Skeletal muscle tissue (tissue), 4 donors: ENCODE results near the gene DDR1. TPM values are rescaled to one million over a fixed set of nuclear protein-coding genes. Genes with fewer than 3 reads are reported as not detected.
"Not testable (repeated sequence)": the region's sequence is repeated elsewhere in the genome, so short reads cannot be mapped to it uniquely, and the experiment has no call there.

Experiments used
- H3K27ac ChIP-seq: one replicate; pipeline ENCODE4 v1.7.0; 2013; ENCODE audit warnings: mild to moderate bottlenecking, low read depth, low read length, inconsistent platforms
- H3K27me3 ChIP-seq, 3 donors: one replicate each; pipeline ENCODE4 v1.7.0; 2013; ENCODE audit warnings: low read length in 3 of 3; ENCODE audit not compliant: control insufficient read depth in 3 of 3, insufficient read depth in 3 of 3
- H3K36me3 ChIP-seq, 3 donors: one replicate each; pipeline ENCODE4 v1.7.0; 2013; ENCODE audit warnings: low read length in 3 of 3; ENCODE audit not compliant: control insufficient read depth in 3 of 3, insufficient read depth in 3 of 3
- H3K4me1 ChIP-seq, 3 donors: one replicate each; pipeline ENCODE4 v1.7.0; 2013; ENCODE audit warnings: low read length in 3 of 3, mild to moderate bottlenecking in 3 of 3; ENCODE audit not compliant: control insufficient read depth in 3 of 3, insufficient read depth in 3 of 3
- H3K4me3 ChIP-seq, 3 donors: one replicate each; pipeline ENCODE4 v1.7.0; 2013; ENCODE audit warnings: low read length in 3 of 3
- H3K9ac ChIP-seq, 3 donors: one replicate each; pipeline ENCODE4 v1.7.0; 2013; ENCODE audit warnings: low read length in 3 of 3, mild to moderate bottlenecking in 3 of 3, moderate library complexity in 2 of 3, low read depth in 1 of 3
- H3K9me3 ChIP-seq, 3 donors: one replicate each; pipeline ENCODE4 v1.7.0; 2013; ENCODE audit warnings: low read length in 3 of 3; ENCODE audit not compliant: control insufficient read depth in 3 of 3
- total RNA-seq: library from RNA; depleted of rRNA; stranded (reverse); fragments of >200 nt; gene quantifications from one replicate; pipeline ENCODE4 v1.2.3, GENCODE V29; 2014
- donor health status: Osteomylitis.

DDR1 gene
- total RNA-seq, 1 donor from 2014 or later: 40.7 TPM

DNA sequence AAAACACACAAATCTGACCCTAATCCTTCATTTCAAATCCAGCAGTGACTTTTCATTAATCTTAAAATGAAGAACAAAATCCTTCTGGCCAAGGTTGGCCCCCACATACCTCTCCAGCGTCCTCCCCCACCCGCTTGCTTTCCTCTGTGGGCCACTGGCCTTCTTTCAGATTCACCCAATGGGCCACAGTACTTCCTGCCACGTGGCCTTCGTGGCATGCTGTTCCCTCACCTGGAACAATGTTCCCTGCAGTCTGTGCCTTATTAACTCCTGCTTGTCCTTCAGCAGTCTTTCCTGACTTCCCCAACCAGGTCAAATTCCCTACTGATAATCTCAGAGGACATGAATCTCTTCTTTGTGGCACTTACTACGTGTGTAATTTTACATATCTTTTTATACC, 18.4 kb downstream of the DDR1 start:
- Histone ChIP-seq H3K27me3 (no peaks in the 10 kb centered on the region), H3K9me3 (no peaks in the 10 kb centered on the region), H3K36me3 (peaks cover 19 to 22% (median 20%) of the 10 kb centered on the region in 3 donors), H3K9ac (no peak overlapping the region), H3K27ac (no peak overlapping the region), H3K4me1 (no peaks in the 10 kb centered on the region), H3K4me3 (no peak overlapping the region)

DNA sequence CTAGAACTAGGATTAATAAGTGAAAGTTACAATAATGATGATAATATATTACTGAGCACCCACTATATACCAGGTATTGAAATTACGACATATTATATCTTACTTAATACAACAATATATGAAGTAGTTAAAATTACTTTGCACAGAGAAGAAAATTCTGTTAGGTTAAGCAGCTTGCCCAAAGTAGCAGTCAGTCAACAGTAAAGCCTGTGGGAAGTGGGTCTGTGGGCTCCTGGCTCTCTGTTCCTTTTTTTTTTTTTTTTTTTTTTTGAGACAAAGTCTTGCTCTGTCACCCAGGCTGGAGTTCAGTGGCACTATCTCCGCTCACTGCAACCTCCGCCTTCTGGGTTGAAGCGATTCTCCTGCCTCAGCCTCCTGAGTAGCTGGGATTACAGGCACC, 18.9 kb downstream of the DDR1 start:
- H3K4me1 ChIP-seq: no peaks in the 10 kb centered on the region
- no peaks in the 10 kb centered on the region for H3K27me3 ChIP-seq
- H3K36me3 ChIP-seq: peaks cover 14 to 17% (median 15%) of the 10 kb centered on the region in 3 donors
- H3K27ac ChIP-seq: no peak overlapping the region
- H3K4me3 ChIP-seq: no peak overlapping the region
- H3K9me3 ChIP-seq: no peaks in the 10 kb centered on the region
- no peak overlapping the region for H3K9ac ChIP-seq

DNA sequence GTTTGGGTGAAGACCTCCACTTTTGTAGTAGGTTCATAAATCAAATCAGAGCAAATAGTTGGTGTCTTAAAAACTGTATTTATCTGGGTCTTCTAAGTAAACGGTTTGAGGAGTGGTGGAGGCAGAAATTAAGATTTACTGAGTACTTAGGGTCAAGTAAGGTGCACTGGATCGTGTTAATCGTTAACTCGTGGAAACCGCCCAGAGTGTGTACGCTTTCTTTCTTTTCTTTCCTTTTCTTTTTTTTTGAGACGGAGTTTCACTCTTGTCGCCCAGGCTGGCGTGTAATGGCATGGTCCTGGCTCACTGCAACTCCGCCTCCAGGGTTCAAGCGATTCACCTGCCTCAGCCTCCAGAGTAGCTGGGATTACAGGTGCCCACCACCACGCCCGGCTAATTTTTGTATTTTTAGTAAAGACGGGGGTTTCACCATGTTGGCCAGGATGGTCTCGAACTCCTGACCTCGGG, 23.0 kb downstream of the DDR1 start:
- H3K27ac ChIP-seq: not testable (repeated sequence)
- peaks cover 19 to 27% (median 26%) of the 10 kb centered on the region in 3 donors for H3K36me3 ChIP-seq
- peaks cover 10 to 11% (median 10%) of the 10 kb centered on the region in 3 donors for H3K4me1 ChIP-seq

DNA sequence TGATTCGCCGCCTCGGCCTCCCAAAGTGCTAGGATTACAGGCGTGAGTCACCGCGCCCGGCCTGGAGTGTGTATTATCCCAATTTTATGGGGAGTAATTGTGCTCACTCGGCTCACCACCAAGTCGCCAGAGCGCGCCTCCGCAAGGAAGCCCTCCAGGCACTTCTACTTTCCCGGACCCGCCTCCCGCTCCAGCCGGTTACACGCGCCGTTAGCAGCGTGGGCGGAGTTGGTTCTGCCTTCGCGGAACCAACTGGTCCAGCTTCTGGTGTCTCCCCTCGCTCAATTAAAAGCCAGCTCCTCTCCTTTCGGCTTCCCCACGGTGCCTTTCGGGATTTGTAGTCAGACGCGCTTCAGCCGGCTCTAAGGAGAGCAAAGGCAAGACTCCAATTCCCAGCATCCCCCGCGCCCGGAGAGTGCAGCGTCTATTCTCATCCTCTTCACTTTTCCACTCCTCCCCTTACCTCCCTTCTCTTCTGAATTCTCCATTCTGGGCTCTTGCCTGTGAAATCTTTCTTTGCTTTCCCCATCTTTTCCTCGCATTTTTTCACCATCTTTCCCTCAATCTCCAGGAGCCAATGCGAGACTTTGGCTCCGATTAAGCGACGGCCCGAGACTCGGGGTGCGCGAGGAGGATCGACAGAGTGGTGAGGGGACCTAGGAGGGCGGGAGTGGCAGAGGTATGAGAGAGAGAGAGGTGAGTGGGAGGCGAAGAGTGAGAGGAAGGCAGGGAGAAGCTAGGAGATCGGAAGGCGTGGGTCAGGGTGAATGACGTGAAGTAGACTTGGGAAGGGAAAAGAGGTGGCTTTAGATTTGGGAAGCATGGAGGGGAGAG, 23.7 kb downstream of the DDR1 start, which contains the start of gene GTF2H4:
TSS of gene GTF2H4 (plus strand) at position 450 of the 834 bp plus-strand sequence.
- H3K27me3 ChIP-seq: no peaks in the 10 kb centered on the region
- peaks cover 19 to 32% (median 29%) of the 10 kb centered on the region in 3 donors for H3K36me3 ChIP-seq
- peak within 1 kb of the TSS; percentile 55 for H3K27ac ChIP-seq
- peaks cover 10 to 12% (median 10%) of the 10 kb centered on the region in 3 donors for H3K4me1 ChIP-seq
- H3K9me3 ChIP-seq: no peaks in the 10 kb centered on the region
- peak within 1 kb of the TSS; percentile 84 to 94 (median 88) for H3K9ac ChIP-seq
- H3K4me3 ChIP-seq: peak within 1 kb of the TSS; percentile 94 to 98 (median 94)

More for the DNA sequence above, 23.0 kb downstream of the DDR1 start:
- Histone ChIP-seq H3K9ac (peak overlapping the region in 2 of 3 donors; percentile 69 to 88), H3K4me3 (peak overlapping the region; percentile 94 to 98 (median 94))
- H3K9me3 ChIP-seq, H3K27me3 ChIP-seq: not testable (repeated sequence)

DNA sequence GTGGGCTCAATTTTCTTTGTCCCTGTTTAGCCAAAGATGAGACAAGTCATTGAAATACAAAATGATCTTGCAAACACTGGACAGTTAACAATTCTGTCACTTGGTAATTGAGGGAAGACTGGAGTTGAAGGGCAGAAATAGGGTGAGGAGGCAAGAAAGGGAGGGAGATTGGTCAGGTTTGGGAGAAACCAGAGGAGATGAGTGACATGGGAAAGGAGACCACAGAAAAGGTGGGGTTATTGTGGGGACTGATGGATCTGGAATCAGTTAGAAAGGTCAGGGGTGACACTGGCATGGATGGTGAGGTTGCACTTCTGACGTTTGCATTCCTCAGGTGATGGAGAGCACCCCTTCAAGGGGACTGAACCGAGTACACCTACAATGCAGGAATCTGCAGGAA, 24.4 kb downstream of the DDR1 start:
- no peak overlapping the region for H3K27ac ChIP-seq

DNA sequence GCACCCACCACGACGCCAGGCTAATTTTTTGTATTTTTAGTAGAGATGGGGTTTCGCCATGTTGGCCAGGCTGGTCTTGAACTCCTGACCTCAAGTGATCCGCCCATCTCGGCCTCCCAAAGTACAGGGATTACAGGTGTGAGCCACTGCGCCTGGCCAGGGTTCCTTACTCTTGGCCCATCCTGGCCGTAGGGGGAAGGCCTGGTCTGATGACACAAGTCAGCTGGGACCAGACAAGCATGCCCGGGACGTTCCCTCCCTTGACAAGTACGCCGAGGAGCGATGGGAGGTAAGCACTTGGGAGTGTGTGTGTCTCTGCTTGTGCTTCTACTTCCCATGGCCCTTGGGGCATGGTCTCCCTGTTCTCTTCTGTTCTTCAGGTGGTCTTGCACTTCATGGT, 26.2 kb downstream of the DDR1 start:
- not testable (repeated sequence) for H3K9ac ChIP-seq, H3K27me3 ChIP-seq, H3K27ac ChIP-seq, H3K4me3 ChIP-seq, H3K9me3 ChIP-seq
- H3K36me3 ChIP-seq: peaks cover 21 to 32% (median 29%) of the 10 kb centered on the region in 3 donors
- H3K4me1 ChIP-seq: peaks cover 28 to 33% (median 29%) of the 10 kb centered on the region in 3 donors

More for the DNA sequence above, 24.4 kb downstream of the DDR1 start:
- H3K36me3 ChIP-seq: peaks cover 21 to 32% (median 29%) of the 10 kb centered on the region in 3 donors
- H3K4me3 ChIP-seq: peak overlapping the region; percentile 94 to 98 (median 94)
- H3K27me3 ChIP-seq: no peaks in the 10 kb centered on the region
- peaks cover 16 to 19% (median 17%) of the 10 kb centered on the region in 3 donors for H3K4me1 ChIP-seq
- H3K9me3 ChIP-seq: no peaks in the 10 kb centered on the region
- peak overlapping the region; percentile 84 to 94 (median 88) for H3K9ac ChIP-seq

DNA sequence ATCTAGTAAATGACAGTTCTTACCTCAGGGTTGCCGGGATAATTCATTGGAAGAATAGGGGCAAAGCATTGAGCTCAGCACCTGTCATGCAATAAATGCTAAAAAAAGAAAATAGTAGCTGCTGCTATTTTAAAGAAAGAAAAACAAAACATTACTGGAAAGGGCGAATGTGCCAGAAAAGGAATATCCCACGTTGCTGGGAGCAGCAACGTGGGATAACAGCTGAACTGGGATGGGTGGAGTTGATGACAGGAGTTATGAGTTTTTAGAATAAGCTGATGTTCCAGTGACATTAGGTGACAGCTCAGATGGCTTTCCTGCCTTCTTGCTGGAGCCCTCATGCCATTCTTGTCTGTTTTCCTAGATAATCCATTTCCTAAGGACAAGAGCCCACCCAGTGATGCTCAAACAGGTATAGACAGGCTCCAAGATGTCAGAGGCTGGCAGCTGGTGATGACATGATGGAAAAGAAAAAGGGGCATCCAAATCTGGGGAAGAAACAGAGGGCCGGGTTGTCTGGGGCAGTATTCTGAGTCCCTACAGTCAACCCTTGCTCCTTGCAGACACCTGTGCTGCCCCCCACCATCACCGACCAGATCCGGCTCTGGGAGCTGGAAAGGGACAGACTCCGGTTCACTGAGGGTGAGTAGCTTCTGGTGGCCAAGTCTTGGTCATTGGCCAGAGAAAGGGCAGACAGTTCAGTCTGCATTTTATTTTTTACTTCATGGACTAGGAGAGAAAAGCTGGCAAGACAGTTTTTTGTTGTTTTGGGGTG, 28.6 kb downstream of the DDR1 start:
- H3K27ac ChIP-seq: peak overlapping the region; percentile 93
- peak overlapping the region; percentile 78 to 86 (median 83) for H3K4me3 ChIP-seq
- H3K27me3 ChIP-seq: no peaks in the 10 kb centered on the region
- H3K4me1 ChIP-seq: peaks cover 34 to 43% (median 42%) of the 10 kb centered on the region in 3 donors
- H3K9me3 ChIP-seq: no peaks in the 10 kb centered on the region
- H3K36me3 ChIP-seq: peaks cover 30 to 45% (median 37%) of the 10 kb centered on the region in 3 donors
- peak overlapping the region in 2 of 3 donors; percentile 94 to 96 for H3K9ac ChIP-seq

DNA sequence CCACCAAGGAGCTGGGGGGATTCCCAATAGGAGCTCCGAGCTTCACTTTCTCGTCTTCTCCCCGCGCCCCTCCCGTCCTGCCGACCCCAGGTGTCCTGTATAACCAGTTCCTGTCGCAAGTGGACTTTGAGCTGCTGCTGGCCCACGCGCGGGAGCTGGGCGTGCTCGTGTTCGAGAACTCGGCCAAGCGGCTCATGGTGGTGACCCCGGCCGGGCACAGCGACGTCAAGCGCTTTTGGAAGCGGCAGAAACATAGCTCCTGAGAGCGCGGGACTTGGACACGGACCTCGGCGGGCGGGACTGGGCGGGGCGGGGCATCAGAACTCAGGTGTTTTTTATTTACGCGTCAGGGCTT, 29.4 kb downstream of the DDR1 start:
- H3K9me3 ChIP-seq: no peaks in the 10 kb centered on the region
- H3K4me1 ChIP-seq: peaks cover 30 to 40% (median 38%) of the 10 kb centered on the region in 3 donors
- peak overlapping the region; percentile 93 for H3K27ac ChIP-seq
- peak overlapping the region; percentile 82 to 96 (median 94) for H3K9ac ChIP-seq
- H3K36me3 ChIP-seq: peaks cover 34 to 50% (median 43%) of the 10 kb centered on the region in 3 donors
- H3K27me3 ChIP-seq: no peaks in the 10 kb centered on the region
- peak overlapping the region; percentile 78 to 86 (median 83) for H3K4me3 ChIP-seq

DNA sequence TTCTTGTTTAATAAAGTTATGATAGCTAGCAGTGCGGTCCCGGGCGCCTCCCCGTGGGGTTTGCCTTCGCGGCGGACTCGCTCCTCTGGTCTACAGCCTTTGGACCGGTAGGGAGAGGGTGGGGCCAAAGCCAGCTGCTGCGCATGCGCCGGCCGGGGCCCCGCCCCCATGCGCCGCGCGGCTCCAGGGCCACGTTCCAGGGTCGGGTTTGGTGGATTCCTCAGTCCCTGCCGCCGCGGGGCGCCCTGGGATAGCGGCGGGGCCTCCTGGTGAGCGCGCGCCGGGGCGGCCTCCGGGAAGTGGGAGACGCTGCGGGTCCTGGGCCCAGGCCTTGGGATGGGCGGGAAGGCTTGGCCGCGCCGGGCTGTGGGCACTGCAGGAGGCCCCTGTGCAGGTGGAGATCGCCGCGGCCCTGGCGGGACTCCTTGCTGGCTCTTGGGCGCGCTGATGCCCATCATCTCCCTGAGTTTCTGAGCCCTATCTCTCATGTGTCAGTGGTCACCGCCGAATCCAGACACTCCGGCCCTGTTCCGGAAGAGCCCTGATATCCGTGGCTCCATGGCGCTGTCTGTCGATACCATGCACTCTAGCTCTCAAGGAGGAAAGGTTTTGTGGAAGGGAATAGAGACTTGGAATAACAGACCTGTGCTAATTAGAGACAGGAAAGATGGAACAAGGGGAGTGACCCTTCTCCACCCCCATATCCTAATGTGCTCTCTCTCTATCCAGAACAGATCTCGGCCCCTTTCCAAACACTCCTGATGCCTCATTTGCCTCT, 29.9 kb downstream of the DDR1 start, which contains the start of gene VARS2:
TSS of gene VARS2 (plus strand) at position 163 of the 778 bp plus-strand sequence. CDS start at position 762, 599 bp downstream.
- peak within 1 kb of the TSS; percentile 94 to 96 (median 95) for H3K9ac ChIP-seq
- H3K4me1 ChIP-seq: peaks cover 24 to 34% (median 33%) of the 10 kb centered on the region in 3 donors
- H3K27ac ChIP-seq: peak within 1 kb of the TSS; percentile 93
- peak within 1 kb of the TSS; percentile 78 to 86 (median 83) for H3K4me3 ChIP-seq
- H3K9me3 ChIP-seq: no peaks in the 10 kb centered on the region
- peaks cover 38 to 53% (median 46%) of the 10 kb centered on the region in 3 donors for H3K36me3 ChIP-seq
- H3K27me3 ChIP-seq: no peaks in the 10 kb centered on the region
